GM12801 (cell line): ENCODE data around the gene BPIFA2.

Experiments
- TF ChIP-seq, protein P1 (sequence below): IDR thresholded peaks from one replicate; pipeline ENCODE4 v1.5.1; 2011; ENCODE audit warnings: control low read depth; ENCODE audit not compliant: insufficient read length; ENCODE audit errors: extremely low read depth

The BPIFA2 gene

DNA sequence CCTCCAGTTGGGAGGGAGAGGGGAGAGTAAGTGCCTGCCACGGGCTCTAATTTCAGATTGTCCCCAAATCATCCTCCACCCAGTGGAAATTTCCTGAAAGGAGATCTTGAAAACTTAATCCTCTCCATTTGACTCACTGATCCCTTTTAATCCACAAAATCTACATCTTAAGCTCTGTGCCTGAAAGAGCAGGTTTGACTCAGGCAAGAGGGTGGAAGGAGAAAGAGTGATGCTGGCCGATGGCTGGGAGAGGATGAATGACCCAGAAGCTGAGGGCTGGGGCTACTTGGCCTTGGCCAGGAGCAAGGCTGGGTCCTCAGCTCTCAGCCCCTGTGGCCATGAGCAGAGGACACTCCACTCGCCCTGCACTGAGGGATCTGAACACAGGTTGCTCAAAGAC is 8.1 kb downstream of the BPIFA2 start:
- TF ChIP-seq, protein P1, sequence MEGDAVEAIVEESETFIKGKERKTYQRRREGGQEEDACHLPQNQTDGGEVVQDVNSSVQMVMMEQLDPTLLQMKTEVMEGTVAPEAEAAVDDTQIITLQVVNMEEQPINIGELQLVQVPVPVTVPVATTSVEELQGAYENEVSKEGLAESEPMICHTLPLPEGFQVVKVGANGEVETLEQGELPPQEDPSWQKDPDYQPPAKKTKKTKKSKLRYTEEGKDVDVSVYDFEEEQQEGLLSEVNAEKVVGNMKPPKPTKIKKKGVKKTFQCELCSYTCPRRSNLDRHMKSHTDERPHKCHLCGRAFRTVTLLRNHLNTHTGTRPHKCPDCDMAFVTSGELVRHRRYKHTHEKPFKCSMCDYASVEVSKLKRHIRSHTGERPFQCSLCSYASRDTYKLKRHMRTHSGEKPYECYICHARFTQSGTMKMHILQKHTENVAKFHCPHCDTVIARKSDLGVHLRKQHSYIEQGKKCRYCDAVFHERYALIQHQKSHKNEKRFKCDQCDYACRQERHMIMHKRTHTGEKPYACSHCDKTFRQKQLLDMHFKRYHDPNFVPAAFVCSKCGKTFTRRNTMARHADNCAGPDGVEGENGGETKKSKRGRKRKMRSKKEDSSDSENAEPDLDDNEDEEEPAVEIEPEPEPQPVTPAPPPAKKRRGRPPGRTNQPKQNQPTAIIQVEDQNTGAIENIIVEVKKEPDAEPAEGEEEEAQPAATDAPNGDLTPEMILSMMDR: no peak

DNA sequence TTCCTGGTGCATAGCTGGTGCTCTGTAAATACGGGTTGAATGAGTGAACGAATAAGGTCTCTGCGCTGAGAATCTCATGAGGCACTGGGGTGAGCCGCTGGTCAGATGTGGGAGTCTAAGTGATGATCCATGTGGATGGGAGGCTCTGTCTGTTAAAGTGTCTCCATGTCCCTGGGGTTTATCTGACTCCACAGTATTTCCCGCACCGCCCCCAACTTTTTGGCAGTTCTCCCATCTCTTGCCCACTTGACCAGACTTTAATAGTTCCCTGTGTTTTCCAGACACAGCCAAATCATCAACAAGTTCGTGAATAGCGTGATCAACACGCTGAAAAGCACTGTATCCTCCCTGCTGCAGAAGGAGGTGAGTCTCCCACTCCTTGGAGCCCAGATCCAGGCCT is 9.9 kb downstream of the BPIFA2 start:
- TF ChIP-seq, protein P1: no peak

DNA sequence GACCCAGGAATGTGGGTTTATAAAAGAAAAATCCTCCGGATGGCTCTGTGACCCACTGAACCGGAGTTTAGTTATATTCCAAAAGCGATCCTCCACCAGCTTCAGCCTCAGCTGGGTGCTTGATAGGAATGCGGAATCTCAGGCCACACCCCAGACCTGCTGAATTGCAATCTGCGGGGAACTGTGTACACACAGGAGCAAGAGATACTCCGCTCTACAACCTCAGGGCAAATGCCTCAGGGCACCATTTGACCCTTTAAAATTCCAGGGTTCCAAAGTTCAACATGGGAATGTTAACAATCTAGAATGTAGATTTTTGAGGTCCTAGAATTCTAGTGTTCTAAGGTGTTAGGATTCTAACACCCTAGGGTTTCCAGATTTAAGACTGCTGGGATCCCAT is 10.8 kb downstream of the BPIFA2 start:
- TF ChIP-seq, protein P1: no peak

DNA sequence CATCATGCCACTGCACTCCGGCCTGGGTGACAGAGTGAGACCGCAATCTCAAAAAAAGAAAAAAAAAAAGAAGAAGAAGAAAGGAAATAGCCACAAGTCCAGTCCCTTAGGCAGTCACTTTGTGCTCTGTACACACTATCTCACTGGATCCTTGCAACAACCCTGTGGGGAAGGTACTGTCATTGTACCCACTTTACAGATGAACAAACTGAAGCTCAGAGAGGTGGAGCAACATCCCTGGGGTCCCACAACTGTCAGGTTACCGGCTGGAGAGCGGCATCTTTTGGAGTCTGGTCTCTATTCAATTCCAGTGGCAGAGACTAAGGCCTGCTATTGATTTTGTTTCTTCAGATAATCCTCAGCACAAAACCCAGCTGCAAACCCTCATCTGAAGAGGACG is 12.2 kb downstream of the BPIFA2 start:
- TF ChIP-seq, protein P1: no peak

DNA sequence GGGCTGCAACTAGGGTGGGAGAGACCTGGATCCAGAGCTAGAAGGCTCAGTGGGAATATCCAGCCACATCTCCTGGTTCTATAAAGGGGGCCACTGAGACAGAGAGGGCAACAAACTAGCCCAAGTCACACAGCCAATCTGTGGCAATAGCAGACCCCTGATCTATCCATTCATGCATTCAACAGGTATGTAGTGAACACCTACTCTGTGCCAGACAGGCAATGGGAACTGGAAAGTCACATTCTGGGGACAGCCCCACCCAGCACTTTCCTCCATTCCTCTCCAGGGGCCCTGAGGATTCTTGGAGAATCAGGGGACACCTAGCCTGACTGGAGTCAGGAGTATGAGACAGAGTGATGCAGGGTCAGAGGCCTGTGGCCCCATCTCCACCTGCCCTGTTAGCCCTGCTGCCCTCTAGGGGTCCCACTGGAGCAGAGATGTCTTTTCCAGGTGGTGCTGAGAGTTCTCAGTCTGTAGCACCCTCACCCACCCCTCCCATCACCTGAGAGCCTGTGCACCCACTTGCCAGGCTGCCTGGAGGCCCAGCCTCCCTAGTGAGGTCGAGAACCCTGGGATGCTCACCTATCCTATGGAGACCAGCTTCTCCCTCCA is 13.6 kb downstream of the BPIFA2 start:
- TF ChIP-seq, protein P1: no peak

DNA sequence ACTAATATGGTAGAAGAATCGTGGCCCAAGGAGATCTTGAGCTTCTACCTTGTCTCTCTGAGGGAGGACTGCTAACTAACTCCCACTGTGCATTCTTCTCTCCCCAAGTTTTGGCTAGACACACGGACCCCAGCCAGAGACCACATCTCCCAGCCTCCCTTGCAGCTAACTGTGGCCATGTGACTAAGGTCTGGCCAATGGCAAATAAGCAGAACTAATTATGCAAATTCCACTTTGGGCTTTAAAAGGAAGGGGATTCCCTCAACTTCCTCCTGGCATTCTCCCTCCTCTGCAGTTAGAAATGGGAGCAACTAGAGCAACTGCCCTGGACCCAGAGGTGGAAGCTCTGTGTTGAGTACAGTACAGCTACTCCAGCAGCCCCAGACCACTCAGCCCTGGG is 15.4 kb downstream of the BPIFA2 start:
- TF ChIP-seq, protein P1: no peak

DNA sequence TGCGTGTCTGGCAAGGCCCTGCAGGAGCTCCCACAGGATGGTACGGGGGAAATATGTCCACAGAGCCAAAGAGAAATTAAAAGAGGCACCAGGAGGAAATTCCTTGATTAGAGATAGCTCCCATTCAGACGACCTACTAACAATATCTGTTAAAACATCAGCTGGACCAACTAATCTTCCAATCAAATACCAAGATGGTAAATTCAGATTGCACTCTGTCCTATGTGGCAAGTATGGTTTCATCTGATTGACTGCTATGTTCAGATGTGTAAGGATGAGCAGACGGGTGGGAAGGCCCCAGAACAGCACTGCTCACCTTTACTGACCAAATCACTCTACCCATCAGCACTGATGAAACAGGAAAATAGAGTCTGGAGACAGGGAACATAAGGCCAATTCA is 19.5 kb downstream of the BPIFA2 start:
- TF ChIP-seq, protein P1: no peak
